ENCODE measurements around the gene ABL1.

ABL1 gene

DNA sequence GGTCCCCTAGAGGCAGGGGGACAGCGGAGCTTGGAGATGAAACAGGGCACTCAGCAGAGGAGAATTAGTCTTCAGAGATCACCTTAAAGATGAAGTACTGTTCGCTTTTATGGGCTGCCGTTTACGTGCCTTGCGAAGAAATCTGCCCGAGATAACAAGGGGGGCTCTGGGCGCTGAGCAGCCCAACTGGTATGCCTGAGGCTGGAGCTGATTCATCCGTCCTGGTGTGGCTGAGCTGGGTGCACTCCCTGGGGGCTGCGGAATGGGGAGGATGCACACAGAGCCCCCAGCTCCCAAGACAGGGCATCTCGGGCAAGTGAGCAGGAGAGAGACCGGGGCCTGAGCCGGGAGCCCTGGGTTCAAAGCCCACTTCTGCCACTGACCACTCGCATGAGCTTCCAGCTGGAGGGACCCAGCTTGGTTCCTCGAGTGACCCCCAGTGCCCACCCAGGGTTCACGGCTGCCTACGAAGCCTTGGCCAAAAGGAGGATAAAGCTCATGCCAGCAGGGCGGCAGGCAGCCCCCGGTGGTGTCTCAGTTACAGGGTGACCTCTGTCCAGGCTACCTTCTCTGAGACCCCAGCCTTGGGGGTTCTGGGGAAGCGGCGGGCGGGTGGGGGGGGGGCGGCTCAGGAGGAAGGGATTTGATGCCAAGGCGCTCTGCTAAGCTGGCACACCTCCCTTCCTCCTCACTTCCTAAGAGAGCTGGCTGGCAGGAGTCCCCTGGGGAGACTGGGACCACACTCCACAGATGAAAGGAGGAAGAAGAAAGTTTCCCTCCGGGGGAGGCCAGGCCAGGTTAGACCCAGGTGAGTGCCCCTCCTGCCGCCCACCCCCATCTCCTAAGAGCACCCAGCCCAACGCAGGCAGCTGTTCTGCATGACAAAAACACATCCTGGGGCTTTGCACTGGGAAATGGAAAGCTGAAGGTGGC lies 98.3 kb downstream of the ABL1 start:
- DNase-seq (ENCODE audit: low spot score), result no peak

DNA sequence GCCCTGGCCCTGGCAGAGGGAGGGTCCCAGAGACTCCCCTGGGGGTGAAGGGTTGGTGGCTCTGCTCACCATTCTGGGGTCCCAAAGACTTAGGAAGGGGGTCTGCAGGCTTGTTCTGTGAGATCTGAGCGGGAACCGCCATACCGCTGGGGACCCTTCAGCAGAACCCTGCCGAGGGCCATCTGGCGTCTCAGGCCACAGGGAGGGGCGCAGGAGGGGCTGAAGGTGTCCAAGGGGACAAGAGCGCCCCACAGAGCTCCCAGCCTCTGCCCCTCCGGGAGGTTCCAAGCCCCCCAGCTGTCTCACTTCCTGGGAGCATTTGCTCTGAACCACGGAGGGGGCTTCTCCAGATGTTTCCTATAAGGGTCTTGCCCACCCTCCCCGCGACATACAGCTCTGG lies 99.2 kb downstream of the ABL1 start:
- no peak for DNase-seq (ENCODE audit: low spot score)

DNA sequence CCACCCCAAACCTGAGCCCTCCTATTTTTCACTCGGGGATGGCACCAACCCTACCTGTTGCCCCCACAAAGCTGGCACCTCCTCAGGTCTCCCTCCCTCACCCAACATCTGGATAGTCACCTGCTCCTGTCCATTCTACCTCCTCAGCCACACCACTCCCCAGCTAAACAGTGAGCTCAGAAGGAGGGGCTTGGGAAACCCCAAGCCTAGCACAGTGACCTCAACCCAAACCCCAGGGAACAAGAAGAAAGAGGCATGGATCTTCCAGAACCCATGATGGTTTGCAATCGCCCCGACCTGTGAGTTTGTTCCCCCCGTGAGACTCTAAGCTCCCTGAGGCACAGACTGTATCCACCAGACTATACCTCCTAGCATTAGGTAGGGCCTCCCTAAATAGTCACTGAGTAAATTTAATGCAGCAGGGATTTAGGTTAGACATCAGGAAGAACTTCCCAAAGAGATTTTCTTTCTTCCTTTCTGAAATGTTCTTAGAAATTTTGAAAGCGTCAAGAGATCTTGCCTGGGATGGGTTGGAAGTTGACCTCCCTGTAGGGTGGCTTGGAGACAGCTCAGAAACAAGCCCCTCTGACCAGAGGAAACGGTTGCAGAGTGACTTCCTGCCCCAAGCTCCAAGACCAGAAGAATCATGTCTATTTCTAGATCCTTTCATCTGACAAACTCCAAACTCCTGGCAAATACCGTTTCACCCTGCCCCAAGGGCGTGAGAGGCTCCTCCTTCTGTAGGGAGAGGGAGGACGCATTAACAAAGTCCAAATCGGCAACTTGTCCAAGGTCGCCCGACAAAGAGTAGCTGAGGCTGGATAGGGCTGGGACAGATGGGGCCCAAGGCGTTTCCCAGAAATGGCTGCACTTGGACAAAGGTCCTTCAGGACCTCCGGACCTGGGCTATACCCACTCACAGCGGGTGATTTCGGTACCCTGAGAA lies 99.9 kb downstream of the ABL1 start:
- no peak for DNase-seq (ENCODE audit: low spot score)

DNA sequence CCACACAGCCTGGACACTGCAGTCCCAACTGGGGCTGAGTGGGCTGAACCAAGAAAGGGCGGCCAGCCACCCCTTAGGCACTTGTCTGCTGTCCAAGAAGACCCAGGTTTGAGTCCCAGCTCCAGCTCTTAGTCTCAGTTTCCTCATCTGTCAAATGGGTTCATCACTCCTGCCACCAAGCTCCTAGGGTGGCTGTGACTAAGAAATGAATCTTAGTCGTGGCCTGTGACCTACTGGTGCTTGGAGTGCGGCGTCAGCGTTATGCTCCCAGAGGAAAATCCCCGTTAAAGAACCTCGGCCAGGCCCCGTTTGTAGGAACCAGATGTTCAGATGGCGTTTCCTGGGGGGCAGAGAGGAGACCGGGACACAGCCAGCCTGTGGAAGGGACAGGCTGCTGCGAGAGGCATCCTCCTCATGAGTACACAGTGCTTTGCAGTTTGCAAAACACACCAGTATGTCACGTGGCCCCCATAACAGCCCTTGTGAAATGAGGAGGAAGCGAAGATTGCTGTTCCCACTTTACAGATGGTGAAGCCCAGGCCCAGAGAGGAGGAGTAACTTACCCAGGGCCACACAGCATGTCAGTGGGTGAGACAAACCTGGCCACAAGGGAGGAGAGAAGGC lies 100.7 kb downstream of the ABL1 start:
- DNase-seq (ENCODE audit: low spot score), result no peak

DNA sequence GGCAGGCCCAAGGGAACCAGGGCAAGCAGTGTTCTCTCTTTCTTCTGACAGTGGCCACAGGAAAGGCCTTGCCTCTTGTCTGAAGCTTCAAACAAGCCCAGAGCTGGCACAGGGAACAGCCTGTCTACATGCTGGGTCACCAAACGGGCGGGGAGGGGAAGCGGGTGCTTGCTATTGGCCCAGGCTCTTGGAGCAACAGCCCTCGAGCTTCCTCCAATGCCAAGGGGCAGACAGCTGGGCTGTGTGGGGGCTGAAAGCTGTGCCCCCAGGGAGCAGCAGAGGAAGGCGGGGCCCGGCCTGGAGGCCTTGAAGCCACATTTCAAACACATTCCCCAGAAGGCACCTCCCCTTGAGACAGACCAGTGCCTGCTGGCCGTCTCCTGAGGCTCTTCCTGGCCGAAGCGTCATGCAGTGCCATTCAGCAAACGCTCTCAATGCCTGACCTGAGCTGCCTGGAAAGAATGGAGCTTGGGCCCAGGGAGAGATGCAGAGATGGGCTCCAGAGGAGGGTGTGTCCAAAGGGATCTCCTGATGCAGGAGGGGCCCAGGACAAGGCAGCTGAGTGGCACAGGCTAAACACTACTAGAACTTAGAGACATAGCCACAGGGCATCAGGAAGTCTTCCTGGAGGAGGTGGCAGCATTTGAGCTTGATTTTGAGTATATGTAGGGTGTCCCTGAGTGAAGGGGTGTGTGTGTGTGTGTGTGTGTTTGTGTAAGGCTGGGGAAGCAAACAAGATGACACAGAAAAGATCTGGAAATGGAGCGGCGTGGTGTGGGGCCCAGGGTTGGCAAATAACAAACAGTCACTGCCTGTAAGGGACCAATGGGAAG lies 101.4 kb downstream of the ABL1 start:
- no peak for DNase-seq (ENCODE audit: low spot score)
